ENCODE measurements around the gene TPST2.

- TF ChIP-seq CHD2 (IDR thresholded peaks at IDR 0.05; ENCODE audit: low read length, partially characterized antibody) (no peak), MAZ (IDR thresholded peaks at IDR 0.05; ENCODE audit: borderline replicate concordance, low read depth, low read length) (no peak), ZC3H11A (IDR thresholded peaks at IDR 0.05) (no peak), JUNB (IDR thresholded peaks at IDR 0.05) (no peak), REST (IDR thresholded peaks at IDR 0.05) (no peak), POLR2A (IDR thresholded peaks at IDR 0.05; ENCODE audit: low read length) (no peak), ZFP36 (IDR thresholded peaks at IDR 0.05; ENCODE audit: borderline replicate concordance, partially characterized antibody) (no peak), CTCF (IDR thresholded peaks at IDR 0.05) (no peak), BHLHE40 (IDR thresholded peaks at IDR 0.05; ENCODE audit: low read depth, low read length) (no peak)
These were observed 74.0 kb downstream of the TPST2 start for GRCh38 chr22:26515931-26516330.
